ENCODE data around the gene NME3. TPM values are rescaled to one million over a fixed set of nuclear protein-coding genes. Genes with fewer than 3 reads are reported as not detected.

The NME3 gene
- total and polyA plus RNA-seq, 2 of the 13 experiments (the other 11 are each of a cell fraction or from before 2014, with no cell fraction given) = 10.4 to 15.9 TPM

DNA sequence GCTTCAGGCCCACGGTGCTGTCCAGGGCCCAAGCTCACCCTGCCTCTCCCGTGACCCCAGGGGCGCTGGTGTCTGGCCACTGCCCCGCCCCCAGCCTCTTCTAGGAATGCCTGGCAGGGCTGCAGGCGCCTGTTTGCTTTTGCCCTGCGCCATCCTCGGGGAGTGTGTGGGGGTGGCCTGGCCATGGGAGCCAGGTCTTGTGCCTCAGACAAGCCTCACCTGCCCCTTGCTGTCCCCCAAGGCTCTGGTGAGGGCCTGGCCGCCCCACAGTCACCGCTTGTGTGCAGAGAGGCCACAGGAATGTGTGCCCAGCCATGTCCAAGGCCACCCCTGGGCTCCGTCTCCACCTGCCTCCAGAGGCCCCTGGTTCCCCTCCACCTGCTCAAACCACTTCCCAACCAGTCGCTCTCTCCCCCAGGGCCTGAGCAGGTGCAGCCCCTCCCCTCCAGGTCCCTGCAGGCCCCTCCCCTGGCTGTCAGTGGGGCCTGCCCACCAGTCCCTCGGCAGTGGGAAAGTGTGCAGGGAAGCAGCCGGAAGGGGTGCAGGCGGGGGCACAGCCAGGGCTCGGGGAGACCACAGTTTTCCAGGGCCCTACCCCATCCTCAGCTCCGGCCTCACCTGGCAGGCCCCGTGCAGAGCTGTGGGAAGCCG lies 23.0 kb upstream of the NME3 start (continued):
- TF ChIP-seq, protein P1, sequence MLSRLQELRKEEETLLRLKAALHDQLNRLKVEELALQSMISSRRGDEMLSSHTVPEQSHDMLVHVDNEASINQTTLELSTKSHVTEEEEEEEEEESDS (CRISPR knock-in tag; IDR thresholded peaks at IDR 0.05; ENCODE audit: borderline replicate concordance) = no peak
- TF ChIP-seq ZNF17 (CRISPR knock-in tag; IDR thresholded peaks at IDR 0.05) (no peak), TGIF2 (CRISPR knock-in tag; IDR thresholded peaks at IDR 0.05) (0 out of 2 replicates have a peak, but pooled peaks have one; percentile 31), MATR3 (CRISPR knock-in tag; IDR thresholded peaks at IDR 0.05) (no peak), JDP2 (CRISPR knock-in tag; IDR thresholded peaks at IDR 0.05; ENCODE audit: borderline replicate concordance) (no peak), ZNF782 (CRISPR knock-in tag; IDR thresholded peaks at IDR 0.05; ENCODE audit: borderline replicate concordance) (peak; percentile 66; the same call in 1 of the 2 replicates), PHF20 (CRISPR knock-in tag; IDR thresholded peaks at IDR 0.05) (no peak), NONO (IDR thresholded peaks at IDR 0.05) (no peak), NONO (CRISPR knock-in tag; conservative IDR thresholded peaks at IDR 0.05) (peak; percentile 47), ZNF557 (CRISPR knock-in tag; IDR thresholded peaks at IDR 0.05) (no peak), GPN1 (CRISPR knock-in tag; IDR thresholded peaks at IDR 0.05; ENCODE audit: borderline replicate concordance) (no peak), RXRA (CRISPR knock-in tag; IDR thresholded peaks at IDR 0.05) (peak; percentile 89), HOXD1 (CRISPR knock-in tag; IDR thresholded peaks at IDR 0.05) (no peak), ZNF34 (CRISPR knock-in tag; IDR thresholded peaks at IDR 0.05; ENCODE audit: borderline replicate concordance) (no peak), YY1 (IDR thresholded peaks at IDR 0.05; ENCODE audit: insufficient read depth, insufficient replicate concordance, low read depth, low read length) (no peak), ZNF564 (CRISPR knock-in tag; IDR thresholded peaks at IDR 0.05) (no peak), ZNF232 (CRISPR knock-in tag; IDR thresholded peaks at IDR 0.05; ENCODE audit: borderline replicate concordance) (no peak), EED (CRISPR knock-in tag; IDR thresholded peaks at IDR 0.05) (no peak), SPEN (CRISPR knock-in tag; IDR thresholded peaks at IDR 0.05; ENCODE audit: low read depth) (peak; percentile 65), ZBTB20 (CRISPR knock-in tag; IDR thresholded peaks at IDR 0.05; ENCODE audit: borderline replicate concordance, low read depth) (no peak)
- TF ChIP-seq, protein P2, sequence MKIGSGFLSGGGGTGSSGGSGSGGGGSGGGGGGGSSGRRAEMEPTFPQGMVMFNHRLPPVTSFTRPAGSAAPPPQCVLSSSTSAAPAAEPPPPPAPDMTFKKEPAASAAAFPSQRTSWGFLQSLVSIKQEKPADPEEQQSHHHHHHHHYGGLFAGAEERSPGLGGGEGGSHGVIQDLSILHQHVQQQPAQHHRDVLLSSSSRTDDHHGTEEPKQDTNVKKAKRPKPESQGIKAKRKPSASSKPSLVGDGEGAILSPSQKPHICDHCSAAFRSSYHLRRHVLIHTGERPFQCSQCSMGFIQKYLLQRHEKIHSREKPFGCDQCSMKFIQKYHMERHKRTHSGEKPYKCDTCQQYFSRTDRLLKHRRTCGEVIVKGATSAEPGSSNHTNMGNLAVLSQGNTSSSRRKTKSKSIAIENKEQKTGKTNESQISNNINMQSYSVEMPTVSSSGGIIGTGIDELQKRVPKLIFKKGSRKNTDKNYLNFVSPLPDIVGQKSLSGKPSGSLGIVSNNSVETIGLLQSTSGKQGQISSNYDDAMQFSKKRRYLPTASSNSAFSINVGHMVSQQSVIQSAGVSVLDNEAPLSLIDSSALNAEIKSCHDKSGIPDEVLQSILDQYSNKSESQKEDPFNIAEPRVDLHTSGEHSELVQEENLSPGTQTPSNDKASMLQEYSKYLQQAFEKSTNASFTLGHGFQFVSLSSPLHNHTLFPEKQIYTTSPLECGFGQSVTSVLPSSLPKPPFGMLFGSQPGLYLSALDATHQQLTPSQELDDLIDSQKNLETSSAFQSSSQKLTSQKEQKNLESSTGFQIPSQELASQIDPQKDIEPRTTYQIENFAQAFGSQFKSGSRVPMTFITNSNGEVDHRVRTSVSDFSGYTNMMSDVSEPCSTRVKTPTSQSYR (CRISPR knock-in tag; IDR thresholded peaks at IDR 0.05; ENCODE audit: borderline replicate concordance) = peak; percentile 81
- TF ChIP-seq, protein P3, sequence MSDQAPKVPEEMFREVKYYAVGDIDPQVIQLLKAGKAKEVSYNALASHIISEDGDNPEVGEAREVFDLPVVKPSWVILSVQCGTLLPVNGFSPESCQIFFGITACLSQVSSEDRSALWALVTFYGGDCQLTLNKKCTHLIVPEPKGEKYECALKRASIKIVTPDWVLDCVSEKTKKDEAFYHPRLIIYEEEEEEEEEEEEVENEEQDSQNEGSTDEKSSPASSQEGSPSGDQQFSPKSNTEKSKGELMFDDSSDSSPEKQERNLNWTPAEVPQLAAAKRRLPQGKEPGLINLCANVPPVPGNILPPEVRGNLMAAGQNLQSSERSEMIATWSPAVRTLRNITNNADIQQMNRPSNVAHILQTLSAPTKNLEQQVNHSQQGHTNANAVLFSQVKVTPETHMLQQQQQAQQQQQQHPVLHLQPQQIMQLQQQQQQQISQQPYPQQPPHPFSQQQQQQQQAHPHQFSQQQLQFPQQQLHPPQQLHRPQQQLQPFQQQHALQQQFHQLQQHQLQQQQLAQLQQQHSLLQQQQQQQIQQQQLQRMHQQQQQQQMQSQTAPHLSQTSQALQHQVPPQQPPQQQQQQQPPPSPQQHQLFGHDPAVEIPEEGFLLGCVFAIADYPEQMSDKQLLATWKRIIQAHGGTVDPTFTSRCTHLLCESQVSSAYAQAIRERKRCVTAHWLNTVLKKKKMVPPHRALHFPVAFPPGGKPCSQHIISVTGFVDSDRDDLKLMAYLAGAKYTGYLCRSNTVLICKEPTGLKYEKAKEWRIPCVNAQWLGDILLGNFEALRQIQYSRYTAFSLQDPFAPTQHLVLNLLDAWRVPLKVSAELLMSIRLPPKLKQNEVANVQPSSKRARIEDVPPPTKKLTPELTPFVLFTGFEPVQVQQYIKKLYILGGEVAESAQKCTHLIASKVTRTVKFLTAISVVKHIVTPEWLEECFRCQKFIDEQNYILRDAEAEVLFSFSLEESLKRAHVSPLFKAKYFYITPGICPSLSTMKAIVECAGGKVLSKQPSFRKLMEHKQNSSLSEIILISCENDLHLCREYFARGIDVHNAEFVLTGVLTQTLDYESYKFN (CRISPR knock-in tag; conservative IDR thresholded peaks at IDR 0.05) = peak; percentile 84
- TF ChIP-seq, protein P4, sequence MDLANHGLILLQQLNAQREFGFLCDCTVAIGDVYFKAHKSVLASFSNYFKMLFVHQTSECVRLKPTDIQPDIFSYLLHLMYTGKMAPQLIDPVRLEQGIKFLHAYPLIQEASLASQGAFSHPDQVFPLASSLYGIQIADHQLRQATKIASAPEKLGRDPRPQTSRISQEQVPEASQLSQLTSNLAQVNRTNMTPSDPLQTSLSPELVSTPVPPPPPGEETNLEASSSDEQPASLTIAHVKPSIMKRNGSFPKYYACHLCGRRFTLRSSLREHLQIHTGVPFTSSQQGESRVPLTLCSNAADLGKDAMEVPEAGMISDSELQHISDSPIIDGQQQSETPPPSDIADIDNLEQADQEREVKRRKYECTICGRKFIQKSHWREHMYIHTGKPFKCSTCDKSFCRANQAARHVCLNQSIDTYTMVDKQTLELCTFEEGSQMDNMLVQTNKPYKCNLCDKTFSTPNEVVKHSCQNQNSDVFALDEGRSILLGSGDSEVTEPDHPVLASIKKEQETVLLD (CRISPR knock-in tag; IDR thresholded peaks at IDR 0.05; ENCODE audit: low read depth) = no peak

Data from HepG2 (cell line).